H9 (cell line): ENCODE data around the gene GNL3L. TPM values are rescaled to one million over a fixed set of nuclear protein-coding genes. Genes with fewer than 3 reads are reported as not detected.
A peak's percentile ranks its signal among the peaks of the same experiment; 100 is the strongest.

ENCODE experiments used
- DNase-seq: peaks from one replicate; pipeline ENCODE4 v3.0.0-alpha.2; 2017
- H2AFZ ChIP-seq: one replicate; pipeline ENCODE4 v1.6.1; 2013; ENCODE audit warnings: mild to moderate bottlenecking, low read length, control low read depth, moderate library complexity
- H2AK5ac ChIP-seq: 2 replicates; pipeline ENCODE4 v1.6.1; 2013; ENCODE audit warnings: low read length, control low read depth, mixed read lengths; ENCODE audit not compliant: insufficient read length
- H2BK120ac ChIP-seq: one replicate; pipeline ENCODE4 v1.6.1; 2013; ENCODE audit warnings: low read depth, mild to moderate bottlenecking, low read length, control low read depth, inconsistent platforms; ENCODE audit not compliant: poor library complexity, severe bottlenecking
- H2BK12ac ChIP-seq: 2 replicates; pipeline ENCODE4 v1.6.1; 2013; ENCODE audit warnings: low read length, control low read depth, mixed read lengths, low read depth; ENCODE audit not compliant: insufficient read length
- H2BK15ac ChIP-seq: 2 replicates; pipeline ENCODE4 v1.6.1; 2013; ENCODE audit warnings: low read depth, low read length, control low read depth
- H2BK20ac ChIP-seq: one replicate; pipeline ENCODE4 v1.6.1; 2013; ENCODE audit warnings: low read depth, mild to moderate bottlenecking, low read length, control low read depth, inconsistent platforms; ENCODE audit not compliant: poor library complexity, severe bottlenecking
- H2BK5ac ChIP-seq: 2 replicates; pipeline ENCODE4 v1.6.1; 2013; ENCODE audit warnings: low read length, control low read depth, mixed read lengths; ENCODE audit not compliant: insufficient read length
- H3K14ac ChIP-seq: 2 replicates; pipeline ENCODE4 v1.6.1; 2013; ENCODE audit warnings: low read length, control low read depth; ENCODE audit not compliant: insufficient read depth
- H3K18ac ChIP-seq: 2 replicates; pipeline ENCODE4 v1.6.1; 2013; ENCODE audit warnings: low read depth, mild to moderate bottlenecking, mixed read lengths, low read length, control low read depth; ENCODE audit not compliant: insufficient read length
- H3K23ac ChIP-seq: 2 replicates; pipeline ENCODE4 v1.6.1; 2013; ENCODE audit warnings: low read length, control low read depth, mixed read lengths, low read depth; ENCODE audit not compliant: insufficient read length
- H3K23me2 ChIP-seq: 2 replicates; pipeline ENCODE4 v1.6.1; 2013; ENCODE audit warnings: low read depth, mild to moderate bottlenecking, mixed read lengths, low read length, control low read depth; ENCODE audit not compliant: insufficient read length, poor library complexity, severe bottlenecking
- H3K27ac ChIP-seq: 2 replicates; pipeline ENCODE4 v1.5.1; 2013; ENCODE audit warnings: low read length, control low read depth, mixed read lengths, low read depth; ENCODE audit not compliant: insufficient read length
- H3K27me3 ChIP-seq: 2 replicates; pipeline ENCODE4 v1.6.1; 2013; ENCODE audit warnings: low read length, control low read depth, inconsistent platforms; ENCODE audit not compliant: insufficient read depth
- H3K4ac ChIP-seq: 2 replicates; pipeline ENCODE4 v1.6.1; 2013; ENCODE audit warnings: low read depth, mild to moderate bottlenecking, control low read depth, inconsistent platforms, low read length, moderate library complexity
- H3K4me1 ChIP-seq: 2 replicates; pipeline ENCODE4 v1.6.1; 2013; ENCODE audit warnings: low read length, control low read depth, inconsistent platforms; ENCODE audit not compliant: insufficient read depth
- H3K4me2 ChIP-seq: 2 replicates; pipeline ENCODE4 v1.6.1; 2013; ENCODE audit warnings: low read length, control low read depth, mixed read lengths; ENCODE audit not compliant: insufficient read length, insufficient read depth
- H3K56ac ChIP-seq: 2 replicates; pipeline ENCODE4 v1.6.1; 2013; ENCODE audit warnings: low read depth, mild to moderate bottlenecking, mixed read lengths, low read length, control low read depth; ENCODE audit not compliant: insufficient read length
- H3K79me1 ChIP-seq: 2 replicates; pipeline ENCODE4 v1.6.1; 2013; ENCODE audit warnings: low read depth, mild to moderate bottlenecking, moderate library complexity, low read length, control low read depth, inconsistent platforms; ENCODE audit not compliant: insufficient read depth, poor library complexity, severe bottlenecking
- H3K79me2 ChIP-seq: 2 replicates; pipeline ENCODE4 v1.6.1; 2013; ENCODE audit warnings: low read length, control low read depth, inconsistent platforms; ENCODE audit not compliant: insufficient read depth
- H3K9ac ChIP-seq: 2 replicates; pipeline ENCODE4 v1.6.1; 2013; ENCODE audit warnings: low read length, control low read depth, mixed read lengths; ENCODE audit not compliant: insufficient read length; ENCODE audit errors: extremely low read depth
- H3K9me3 ChIP-seq: one replicate; pipeline ENCODE4 v1.6.1; 2013; ENCODE audit warnings: low read depth, low read length, inconsistent platforms; ENCODE audit not compliant: control insufficient read depth
- H3T11ph ChIP-seq: one replicate; pipeline ENCODE4 v1.6.1; 2013; ENCODE audit warnings: mild to moderate bottlenecking, low read length, control low read depth, inconsistent platforms
- H4K20me1 ChIP-seq: one replicate; pipeline ENCODE4 v1.6.1; 2013; ENCODE audit not compliant: control insufficient read depth, insufficient read length, insufficient read depth
- H4K5ac ChIP-seq: 2 replicates; pipeline ENCODE4 v1.6.1; 2013; ENCODE audit warnings: low read depth, mild to moderate bottlenecking, mixed read lengths, low read length, control low read depth; ENCODE audit not compliant: insufficient read length
- H4K8ac ChIP-seq: replicated peaks from 2 replicates; pipeline ENCODE4 v1.6.1; 2013; ENCODE audit warnings: low read length, control low read depth, mixed read lengths, low read depth; ENCODE audit not compliant: insufficient read length
- H4K91ac ChIP-seq: 2 replicates; pipeline ENCODE4 v1.6.1; 2013; ENCODE audit warnings: low read depth, mild to moderate bottlenecking, moderate library complexity, mixed read lengths, low read length, control low read depth; ENCODE audit not compliant: insufficient read length
- H3K27ac Mint-ChIP-seq, 3 experiments: 2 replicates in 2 of 3; 3 replicates in 1 of 3; pipeline ENCODE4 v1.8.0; 2020 to 2021; ENCODE audit warnings: mixed read lengths in 3 of 3, mild to moderate bottlenecking in 1 of 3, moderate library complexity in 1 of 3
- H3K27me3 Mint-ChIP-seq: 2 replicates; pipeline ENCODE4 v1.8.0; 2021; ENCODE audit warnings: low read depth, mild to moderate bottlenecking, moderate library complexity, mixed read lengths
- H3K36me3 Mint-ChIP-seq, 3 experiments: 2 replicates in 2 of 3; 3 replicates in 1 of 3; pipeline ENCODE4 v1.8.0; 2020 to 2021; ENCODE audit warnings: low read depth in 3 of 3, mixed read lengths in 3 of 3; ENCODE audit not compliant: insufficient read depth in 1 of 3
- H3K4me1 Mint-ChIP-seq, 2 experiments: 2 replicates each; pipeline ENCODE4 v1.8.0; 2020; ENCODE audit warnings: mixed read lengths in 2 of 2
- H3K4me3 Mint-ChIP-seq, 2 experiments: 2 replicates in 1 of 2; 3 replicates in 1 of 2; pipeline ENCODE4 v1.8.0; 2020 to 2021; ENCODE audit warnings: mild to moderate bottlenecking in 2 of 2, mixed read lengths in 2 of 2, moderate library complexity in 1 of 2
- H3K9me3 Mint-ChIP-seq, 2 experiments: 2 replicates in 1 of 2; 3 replicates in 1 of 2; pipeline ENCODE4 v1.8.0; 2020; ENCODE audit warnings: mild to moderate bottlenecking in 2 of 2, mixed read lengths in 2 of 2, moderate library complexity in 1 of 2
- WGBS: extraction: QIAGEN DNeasy Blood & Tissue Kit; methylation state at CpG from one replicate; pipeline ENCODE4 v1.1.7; 2013; ENCODE audit warnings: missing lambda C conversion rate, low lambda C conversion rate, mixed read lengths; ENCODE audit not compliant: insufficient read length; ENCODE audit errors: extremely low coverage; 5-methylcytosine and 5-hydroxymethylcytosine counted together
- total RNA-seq: library from RNA; stranded (reverse); gene quantifications from 2 replicates; pipeline ENCODE4 v1.2.1, GENCODE V29; 2021
- TF ChIP-seq, protein P1 (sequence below): fragments of 200-600 bp; sonication (generic); conservative IDR thresholded peaks from 3 replicates; pipeline ENCODE4 v1.8.0; 2021; ENCODE audit warnings: antibody characterized with exemption, mild to moderate bottlenecking

GNL3L gene
- total RNA-seq, 1 experiment from 2014 or later: 69.2 TPM

DNA sequence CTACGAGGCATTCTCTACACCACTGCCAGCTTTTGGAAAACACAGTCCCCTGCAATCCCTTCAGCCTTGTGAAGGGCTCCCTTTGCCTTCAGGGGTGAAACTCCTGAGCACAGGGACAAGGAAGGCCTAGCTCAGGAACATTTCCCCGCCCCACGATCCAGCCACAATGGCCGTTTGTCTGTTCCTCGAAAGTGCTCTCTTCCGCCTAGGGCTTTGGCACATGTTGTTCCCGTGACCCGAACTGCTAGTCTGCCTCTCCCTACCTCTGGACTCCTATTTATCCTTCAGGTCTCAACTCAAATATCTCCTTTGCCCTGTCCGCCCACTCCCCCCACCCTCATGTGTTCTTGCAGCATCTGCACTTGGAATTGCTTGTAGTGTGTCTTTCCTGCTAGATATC is 46.1 kb upstream of the GNL3L start:
- Histone ChIP-seq H2BK20ac (no peak overlapping the region), H2BK120ac (no peak overlapping the region), H2BK15ac (no peak overlapping the region), H2AK5ac (no peak overlapping the region), H3K4me1 (peaks cover 2% of the 10 kb centered on the region; the same call in 1 of the 2 replicates), H4K5ac (no peak overlapping the region), H3K56ac (no peak overlapping the region), H3K14ac (no peak overlapping the region), H2AFZ (no peak overlapping the region), H4K8ac (no peak overlapping the region), H3K9ac (no peak overlapping the region), H2BK12ac (no peak overlapping the region), H3K27me3 (no peaks in the 10 kb centered on the region), H3K18ac (no peak overlapping the region), H3K23ac (no peak overlapping the region), H4K20me1 (no peaks in the 10 kb centered on the region), H3K4ac (no peak overlapping the region), H3K79me1 (no peaks in the 10 kb centered on the region), H3K23me2 (no peaks in the 10 kb centered on the region), H3K27ac (no peak overlapping the region), H2BK5ac (no peak overlapping the region), H3K9me3 (peaks cover 11% of the 10 kb centered on the region), H4K91ac (no peak overlapping the region), H3K4me2 (no peak overlapping the region), H3K79me2 (no peaks in the 10 kb centered on the region; the same call in 1 of the 2 replicates), H3T11ph (no peak overlapping the region)
- Mint-ChIP-seq H3K27ac (peak overlapping the region in 2 of 3 experiments; percentile 83 to 88; a peak in 4 of 7 replicates), H3K4me3 (peak overlapping the region in 1 of 2 experiments; percentile 62; a peak in 3 of 5 replicates), H3K27me3 (no peaks in the 10 kb centered on the region), H3K36me3 (peaks cover 4 to 14% (median 9%) of the 10 kb centered on the region in 3 experiments; a peak in 6 of 7 replicates), H3K9me3 (peaks cover 65 to 71% of the 10 kb centered on the region in 2 experiments), H3K4me1 (peaks cover 40 to 53% of the 10 kb centered on the region in 2 experiments)
- TF ChIP-seq, protein P1, sequence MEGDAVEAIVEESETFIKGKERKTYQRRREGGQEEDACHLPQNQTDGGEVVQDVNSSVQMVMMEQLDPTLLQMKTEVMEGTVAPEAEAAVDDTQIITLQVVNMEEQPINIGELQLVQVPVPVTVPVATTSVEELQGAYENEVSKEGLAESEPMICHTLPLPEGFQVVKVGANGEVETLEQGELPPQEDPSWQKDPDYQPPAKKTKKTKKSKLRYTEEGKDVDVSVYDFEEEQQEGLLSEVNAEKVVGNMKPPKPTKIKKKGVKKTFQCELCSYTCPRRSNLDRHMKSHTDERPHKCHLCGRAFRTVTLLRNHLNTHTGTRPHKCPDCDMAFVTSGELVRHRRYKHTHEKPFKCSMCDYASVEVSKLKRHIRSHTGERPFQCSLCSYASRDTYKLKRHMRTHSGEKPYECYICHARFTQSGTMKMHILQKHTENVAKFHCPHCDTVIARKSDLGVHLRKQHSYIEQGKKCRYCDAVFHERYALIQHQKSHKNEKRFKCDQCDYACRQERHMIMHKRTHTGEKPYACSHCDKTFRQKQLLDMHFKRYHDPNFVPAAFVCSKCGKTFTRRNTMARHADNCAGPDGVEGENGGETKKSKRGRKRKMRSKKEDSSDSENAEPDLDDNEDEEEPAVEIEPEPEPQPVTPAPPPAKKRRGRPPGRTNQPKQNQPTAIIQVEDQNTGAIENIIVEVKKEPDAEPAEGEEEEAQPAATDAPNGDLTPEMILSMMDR: no peak
- no peak for DNase-seq
- no CpG with 5 or more reads among the region's 9 CpGs for WGBS
